Measurements from ENCODE around the gene OR8J3.

- no peak for TF ChIP-seq CTCF (IDR thresholded peaks at IDR 0.05)
- no peak for TF ChIP-seq EP300 (IDR thresholded peaks at IDR 0.05)
Observed at GRCh38 chr11:56151376-56151775, 11.4 kb upstream of the OR8J3 start.
